Neutrophil (primary cell): ENCODE data around the gene KIFC3.
A peak's percentile ranks its signal among the peaks of the same experiment; 100 is the strongest.

Experiments
- H3K27ac ChIP-seq: fragments of 200-600 bp; sonication (generic); 2 replicates; pipeline ENCODE4 v1.5.1; 2016; ENCODE audit warnings: mild to moderate bottlenecking, moderate library complexity
- H3K27me3 ChIP-seq: fragments of 200-600 bp; sonication (generic); 2 replicates; pipeline ENCODE4 v1.6.0; 2016; ENCODE audit warnings: mild to moderate bottlenecking
- H3K36me3 ChIP-seq: fragments of 200-600 bp; sonication (generic); 2 replicates; pipeline ENCODE4 v1.5.1; 2017
- H3K4me1 ChIP-seq, 2 experiments: fragments of 200-600 bp in 1 of 2; sonication (generic) in 1 of 2; 1 replicate in 1 of 2; 2 replicates in 1 of 2; pipeline versions ENCODE4 v1.5.1 to v1.6.1; 2013 to 2016; ENCODE audit warnings: low read depth in 1 of 2, low read length in 1 of 2, mild to moderate bottlenecking in 1 of 2, moderate library complexity in 1 of 2; ENCODE audit not compliant: control insufficient read depth in 1 of 2, insufficient read depth in 1 of 2
- H3K4me3 ChIP-seq, 2 experiments: fragments of 200-600 bp in 1 of 2; sonication (generic) in 1 of 2; 1 replicate in 1 of 2; 2 replicates in 1 of 2; pipeline ENCODE4 v1.5.1; 2013 to 2016; ENCODE audit warnings: low read depth in 1 of 2, low read length in 1 of 2, mild to moderate bottlenecking in 1 of 2, moderate library complexity in 1 of 2
- H3K9me3 ChIP-seq: fragments of 200-600 bp; sonication (generic); 2 replicates; pipeline ENCODE4 v1.5.1; 2016
- TF ChIP-seq, protein P1 (sequence below): fragments of 200-600 bp; sonication (generic); IDR thresholded peaks from 2 replicates; pipeline ENCODE4 v1.5.1; 2016; ENCODE audit warnings: antibody characterized with exemption

KIFC3 gene

DNA sequence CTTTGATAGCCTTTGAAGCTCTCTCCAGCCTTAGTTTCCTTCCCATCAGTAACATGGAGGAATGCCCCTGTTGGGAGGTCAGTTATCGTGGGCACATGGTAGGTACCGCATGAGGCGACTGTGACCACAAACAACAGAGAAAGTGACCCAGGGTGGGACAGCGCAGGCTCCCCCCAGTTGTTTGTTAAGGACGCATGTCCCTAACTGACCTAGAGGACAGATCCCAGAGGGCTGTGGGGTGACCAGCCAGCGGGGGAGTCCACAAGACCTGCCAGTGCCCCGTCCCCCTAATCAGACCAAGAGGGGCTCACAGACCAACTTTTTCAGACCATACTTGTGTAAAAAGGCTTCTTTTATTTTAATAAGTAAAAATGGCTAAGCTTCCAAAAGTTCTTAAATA is 44.4 kb downstream of the KIFC3 start:
- Histone ChIP-seq H3K4me3 (no peak overlapping the region), H3K36me3 (peaks cover 62% of the 10 kb centered on the region), H3K4me1 (no peaks in the 10 kb centered on the region), H3K27ac (no peak overlapping the region), H3K27me3 (no peaks in the 10 kb centered on the region), H3K9me3 (no peaks in the 10 kb centered on the region)
- TF ChIP-seq, protein P1, sequence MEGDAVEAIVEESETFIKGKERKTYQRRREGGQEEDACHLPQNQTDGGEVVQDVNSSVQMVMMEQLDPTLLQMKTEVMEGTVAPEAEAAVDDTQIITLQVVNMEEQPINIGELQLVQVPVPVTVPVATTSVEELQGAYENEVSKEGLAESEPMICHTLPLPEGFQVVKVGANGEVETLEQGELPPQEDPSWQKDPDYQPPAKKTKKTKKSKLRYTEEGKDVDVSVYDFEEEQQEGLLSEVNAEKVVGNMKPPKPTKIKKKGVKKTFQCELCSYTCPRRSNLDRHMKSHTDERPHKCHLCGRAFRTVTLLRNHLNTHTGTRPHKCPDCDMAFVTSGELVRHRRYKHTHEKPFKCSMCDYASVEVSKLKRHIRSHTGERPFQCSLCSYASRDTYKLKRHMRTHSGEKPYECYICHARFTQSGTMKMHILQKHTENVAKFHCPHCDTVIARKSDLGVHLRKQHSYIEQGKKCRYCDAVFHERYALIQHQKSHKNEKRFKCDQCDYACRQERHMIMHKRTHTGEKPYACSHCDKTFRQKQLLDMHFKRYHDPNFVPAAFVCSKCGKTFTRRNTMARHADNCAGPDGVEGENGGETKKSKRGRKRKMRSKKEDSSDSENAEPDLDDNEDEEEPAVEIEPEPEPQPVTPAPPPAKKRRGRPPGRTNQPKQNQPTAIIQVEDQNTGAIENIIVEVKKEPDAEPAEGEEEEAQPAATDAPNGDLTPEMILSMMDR, result no peak

- no peaks in the 10 kb centered on the region for H3K9me3 ChIP-seq
- TF ChIP-seq, protein P1, result peak; percentile 95
- H3K4me3 ChIP-seq, result no peak overlapping the region
- no peaks in the 10 kb centered on the region for H3K4me1 ChIP-seq
- peaks cover 67% of the 10 kb centered on the region for H3K36me3 ChIP-seq
- no peaks in the 10 kb centered on the region for H3K27me3 ChIP-seq
- H3K27ac ChIP-seq, result no peak overlapping the region
Observed at GRCh38 chr16:57757326-57757786, 44.9 kb downstream of the KIFC3 start.

DNA sequence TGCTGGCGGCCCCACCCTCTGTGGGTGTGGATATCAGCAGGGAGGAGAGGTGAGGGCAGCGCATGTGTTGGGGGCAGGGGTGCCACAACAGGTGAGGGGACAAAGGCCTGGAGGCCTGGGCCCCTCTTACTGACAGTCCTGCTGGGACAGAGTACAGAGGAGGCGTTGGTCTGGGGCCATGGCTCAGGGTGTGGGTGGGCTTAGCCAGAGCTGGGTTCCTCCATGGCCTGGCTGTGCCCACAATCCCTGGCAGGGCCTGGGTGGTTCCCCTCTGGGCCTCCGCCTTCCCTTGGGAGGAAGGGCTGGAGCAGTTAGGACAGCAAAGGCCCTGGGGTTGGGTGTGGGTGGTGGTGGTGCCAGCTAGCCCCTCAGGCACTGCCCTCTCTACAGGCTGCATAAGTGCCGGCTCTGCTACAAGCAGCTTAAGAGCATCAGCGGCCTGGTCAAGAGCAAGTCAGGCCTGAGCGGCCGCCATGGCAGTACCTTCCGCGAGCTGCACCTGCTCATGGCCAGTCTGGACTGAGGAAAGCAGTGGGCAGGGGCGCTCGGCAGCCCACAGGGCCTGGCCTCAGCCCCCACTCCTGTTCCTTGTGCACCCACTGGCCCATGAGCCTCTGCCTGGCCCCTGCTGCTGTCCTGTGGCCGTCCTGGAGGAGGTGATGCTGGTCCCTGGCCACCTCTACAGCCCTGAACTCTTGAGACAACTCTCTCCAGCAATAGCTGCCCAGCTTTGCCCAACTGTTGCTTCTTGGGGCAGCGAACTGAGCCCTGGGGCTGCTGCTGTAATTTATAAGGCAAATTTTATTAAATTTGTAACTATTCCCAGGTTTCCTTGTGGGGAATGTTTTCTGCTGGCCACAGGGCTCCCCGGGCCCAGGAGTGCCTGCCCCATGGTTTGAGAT is 45.6 kb downstream of the KIFC3 start:
- Histone ChIP-seq H3K4me1 (no peaks in the 10 kb centered on the region), H3K9me3 (no peaks in the 10 kb centered on the region), H3K27me3 (no peaks in the 10 kb centered on the region), H3K27ac (no peak overlapping the region), H3K36me3 (peaks cover 74% of the 10 kb centered on the region), H3K4me3 (no peak overlapping the region)
- TF ChIP-seq, protein P1, result no peak

DNA sequence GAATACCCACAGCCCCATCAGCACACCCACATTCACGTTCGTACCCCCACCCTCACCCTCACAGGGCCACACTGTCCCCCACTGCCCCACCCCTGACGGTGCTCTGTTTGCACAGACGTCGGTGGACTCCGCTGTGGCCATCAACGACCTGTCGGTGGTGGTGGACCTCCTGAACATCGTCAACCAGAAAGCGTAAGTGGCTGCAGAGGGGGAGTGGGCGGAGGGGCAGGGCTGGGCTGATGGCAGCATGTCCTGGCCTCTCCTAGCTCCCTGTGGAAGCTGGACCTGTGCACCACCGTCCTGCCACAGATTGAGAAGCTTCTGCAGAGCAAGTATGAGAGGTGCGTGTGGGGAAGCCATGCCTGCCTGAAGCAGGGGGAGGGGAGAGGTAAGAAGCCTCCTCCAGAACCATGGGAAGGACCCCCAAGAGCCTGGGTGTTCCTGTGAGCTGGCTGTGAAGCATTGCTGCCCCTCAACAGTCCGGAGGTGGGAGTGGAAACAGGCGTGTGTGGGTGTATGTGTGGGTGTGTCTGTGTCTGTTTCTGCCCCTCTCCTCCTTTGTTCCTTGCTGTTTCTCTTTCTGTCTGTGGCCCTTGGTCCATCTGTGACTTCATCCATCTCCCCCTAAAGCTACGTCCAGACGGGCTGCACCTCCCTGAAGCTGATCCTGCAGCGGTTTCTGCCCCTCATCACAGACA is 46.4 kb downstream of the KIFC3 start:
- Histone ChIP-seq H3K4me3 (no peak overlapping the region), H3K36me3 (peaks cover 82% of the 10 kb centered on the region)

DNA sequence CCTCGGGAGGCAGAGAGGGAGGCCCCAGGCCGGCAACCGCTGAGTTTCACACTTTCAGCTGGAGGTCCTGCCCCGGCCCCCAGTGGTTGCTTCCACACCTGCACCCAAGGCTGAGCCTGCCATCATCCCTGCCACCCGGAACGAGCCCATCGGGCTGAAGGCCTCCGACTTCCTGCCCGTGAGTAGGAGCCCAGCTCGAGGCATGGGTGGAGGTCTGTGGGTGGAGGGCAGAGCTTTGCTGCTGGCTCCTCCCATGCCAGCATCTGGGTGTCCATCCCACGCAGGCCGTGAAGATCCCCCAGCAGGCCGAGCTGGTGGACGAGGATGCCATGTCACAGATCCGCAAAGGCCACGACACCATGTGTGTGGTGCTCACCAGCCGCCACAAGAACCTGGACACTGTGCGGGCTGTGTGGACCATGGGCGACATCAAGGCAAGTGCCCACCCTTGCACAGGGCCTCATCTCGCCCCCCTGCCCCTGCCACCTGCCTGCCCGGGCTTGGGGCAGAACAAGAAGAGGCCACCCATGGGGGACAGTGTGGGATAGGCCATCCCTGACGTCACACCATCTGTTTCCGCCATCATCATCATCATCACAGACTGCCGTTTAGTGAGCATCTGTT is 47.1 kb downstream of the KIFC3 start:
- Histone ChIP-seq H3K4me1 (no peaks in the 10 kb centered on the region), H3K9me3 (no peaks in the 10 kb centered on the region), H3K27ac (no peak overlapping the region), H3K4me3 (no peak overlapping the region), H3K36me3 (peaks cover 84% of the 10 kb centered on the region), H3K27me3 (no peaks in the 10 kb centered on the region)
- TF ChIP-seq, protein P1, result no peak

More for the DNA sequence above, 46.4 kb downstream of the KIFC3 start:
- Histone ChIP-seq H3K4me1 (no peaks in the 10 kb centered on the region), H3K27ac (no peak overlapping the region), H3K9me3 (no peaks in the 10 kb centered on the region), H3K27me3 (no peaks in the 10 kb centered on the region)
- TF ChIP-seq, protein P1, result no peak
